Parathyroid adenoma (tissue), 2 donors: ENCODE results near the gene APC2.
A peak's percentile ranks its signal among the peaks of the same experiment; 100 is the strongest.
"Not testable (repeated sequence)": the region's sequence is repeated elsewhere in the genome, so short reads cannot be mapped to it uniquely, and the experiment has no call there.

Experiments used
- H2AFZ ChIP-seq: fragments of 300-600 bp; sonication (generic); one replicate; pipeline ENCODE4 v1.7.0; 2017; ENCODE audit warnings: antibody characterized with exemption, mild to moderate bottlenecking
- H3K27ac ChIP-seq: fragments of 300-600 bp; sonication (generic); one replicate; pipeline ENCODE4 v1.7.0; 2017
- H3K27me3 ChIP-seq: fragments of 300-600 bp; sonication (generic); one replicate; pipeline ENCODE4 v1.7.0; 2017; ENCODE audit warnings: low read length; ENCODE audit not compliant: control insufficient read depth, insufficient read depth
- H3K36me3 ChIP-seq: fragments of 300-600 bp; sonication (generic); one replicate; pipeline ENCODE4 v1.7.0; 2017; ENCODE audit warnings: low read length; ENCODE audit not compliant: control insufficient read depth, insufficient read depth
- H3K4me1 ChIP-seq: fragments of 300-600 bp; sonication (generic); one replicate; pipeline ENCODE4 v1.7.0; 2017; ENCODE audit warnings: control low read depth
- H3K4me2 ChIP-seq: fragments of 300-600 bp; sonication (generic); one replicate; pipeline ENCODE4 v1.7.0; 2017; ENCODE audit warnings: low read length
- H3K4me3 ChIP-seq: fragments of 300-600 bp; sonication (generic); one replicate; pipeline ENCODE4 v1.7.0; 2017; ENCODE audit warnings: low read depth, low read length
- H3K79me2 ChIP-seq: fragments of 300-600 bp; sonication (generic); one replicate; pipeline ENCODE4 v1.7.0; 2017; ENCODE audit warnings: control low read depth
- H3K9ac ChIP-seq: fragments of 300-600 bp; sonication (generic); one replicate; pipeline ENCODE4 v1.7.0; 2017; ENCODE audit warnings: mild to moderate bottlenecking
- H3K9me3 ChIP-seq: fragments of 300-600 bp; sonication (generic); one replicate; pipeline ENCODE4 v1.7.0; 2017; ENCODE audit warnings: low read length; ENCODE audit not compliant: control insufficient read depth
- CTCF ChIP-seq: fragments of 300-600 bp; sonication (generic); IDR thresholded peaks from one replicate; pipeline ENCODE4 v1.7.0; 2017; ENCODE audit warnings: antibody characterized with exemption, mild to moderate bottlenecking
- donor health status: primary hyperparathyroidism.

APC2 gene

GRCh38 chr19:1438933-1439354 is 11.0 kb upstream of the APC2 start:
- Histone ChIP-seq H3K27ac (peak overlapping the region; percentile 85), H3K36me3 (no peaks in the 10 kb centered on the region)

GRCh38 chr19:1439525-1440417 is 10.2 kb upstream of the APC2 start:
- H2AFZ ChIP-seq, H3K79me2 ChIP-seq, H3K36me3 ChIP-seq, H3K4me1 ChIP-seq, H3K9ac ChIP-seq, H3K27me3 ChIP-seq, H3K27ac ChIP-seq, H3K9me3 ChIP-seq: not testable (repeated sequence)
- H3K4me2 ChIP-seq = peak overlapping the region; percentile 94
- peak overlapping the region; percentile 83 for H3K4me3 ChIP-seq

More at GRCh38 chr19:1438933-1439354, 11.0 kb upstream of the APC2 start:
- peaks cover 3% of the 10 kb centered on the region for H3K79me2 ChIP-seq
- H3K27me3 ChIP-seq = no peaks in the 10 kb centered on the region
- peak overlapping the region; percentile 83 for H3K4me3 ChIP-seq
- no peak for TF ChIP-seq CTCF
- H3K9me3 ChIP-seq = no peaks in the 10 kb centered on the region
- peak overlapping the region; percentile 88 for H3K9ac ChIP-seq
- H3K4me1 ChIP-seq = peaks cover 5% of the 10 kb centered on the region
- H3K4me2 ChIP-seq = peak overlapping the region; percentile 94
- H2AFZ ChIP-seq = no peak overlapping the region

- Histone ChIP-seq H3K4me3 (no peak overlapping the region), H3K79me2 (peaks cover 3% of the 10 kb centered on the region), H3K36me3 (no peaks in the 10 kb centered on the region), H3K4me2 (no peak overlapping the region), H3K27me3 (no peaks in the 10 kb centered on the region), H3K27ac (no peak overlapping the region), H3K9me3 (no peaks in the 10 kb centered on the region), H2AFZ (no peak overlapping the region), H3K9ac (no peak overlapping the region), H3K4me1 (peaks cover 11% of the 10 kb centered on the region)
- no peak for TF ChIP-seq CTCF
Measured at GRCh38 chr19:1440418-1440801, 9.5 kb upstream of the APC2 start.

- Histone ChIP-seq H3K27me3 (no peaks in the 10 kb centered on the region), H3K4me3 (no peak overlapping the region), H3K9me3 (no peaks in the 10 kb centered on the region), H3K79me2 (peaks cover 3% of the 10 kb centered on the region), H2AFZ (no peak overlapping the region), H3K4me1 (peaks cover 11% of the 10 kb centered on the region), H3K27ac (no peak overlapping the region), H3K36me3 (no peaks in the 10 kb centered on the region), H3K9ac (no peak overlapping the region), H3K4me2 (no peak overlapping the region)
- no peak for TF ChIP-seq CTCF
Measured at GRCh38 chr19:1441022-1441426, 8.9 kb upstream of the APC2 start.

GRCh38 chr19:1441677-1442438 is 8.1 kb upstream of the APC2 start:
- no peak overlapping the region for H3K4me2 ChIP-seq
- no peaks in the 10 kb centered on the region for H3K36me3 ChIP-seq
- no peak for TF ChIP-seq CTCF
- H3K9ac ChIP-seq = no peak overlapping the region
- H3K4me3 ChIP-seq = no peak overlapping the region
- peaks cover 3% of the 10 kb centered on the region for H3K79me2 ChIP-seq
- H3K27ac ChIP-seq = no peak overlapping the region
- peaks cover 11% of the 10 kb centered on the region for H3K4me1 ChIP-seq
- peaks cover 2% of the 10 kb centered on the region for H3K27me3 ChIP-seq
- H3K9me3 ChIP-seq = no peaks in the 10 kb centered on the region
- no peak overlapping the region for H2AFZ ChIP-seq
